ENCODE results near the gene TSSC4.

The TSSC4 gene

GRCh38 chr11:2423157-2424025 lies 22.8 kb downstream of the TSSC4 start:
- Histone ChIP-seq H3K36me3 (ENCODE audit: insufficient read depth) (no peaks in the 10 kb centered on the region), H3K79me2 (ENCODE audit: insufficient read depth, low read depth) (no peaks in the 10 kb centered on the region), H3K4me3 (IDR thresholded peaks at IDR 0.05; ENCODE audit: insufficient read depth, low read depth, low read length) (no peak overlapping the region), H2AFZ (ENCODE audit: low read depth) (no peak overlapping the region), H3K4me1 (ENCODE audit: low read depth, poor library complexity, severe bottlenecking) (no peaks in the 10 kb centered on the region), H4K20me1 (ENCODE audit: insufficient read depth) (no peaks in the 10 kb centered on the region), H3K27ac (no peak overlapping the region), H3K27me3 (ENCODE audit: insufficient read depth, low read depth) (peaks cover 44% of the 10 kb centered on the region), H3K4me2 (no peak overlapping the region), H3K9ac (no peak overlapping the region)
- TF ChIP-seq CTCF (conservative IDR thresholded peaks at IDR 0.05; ENCODE audit: low read depth, low read length), result no peak

DNA sequence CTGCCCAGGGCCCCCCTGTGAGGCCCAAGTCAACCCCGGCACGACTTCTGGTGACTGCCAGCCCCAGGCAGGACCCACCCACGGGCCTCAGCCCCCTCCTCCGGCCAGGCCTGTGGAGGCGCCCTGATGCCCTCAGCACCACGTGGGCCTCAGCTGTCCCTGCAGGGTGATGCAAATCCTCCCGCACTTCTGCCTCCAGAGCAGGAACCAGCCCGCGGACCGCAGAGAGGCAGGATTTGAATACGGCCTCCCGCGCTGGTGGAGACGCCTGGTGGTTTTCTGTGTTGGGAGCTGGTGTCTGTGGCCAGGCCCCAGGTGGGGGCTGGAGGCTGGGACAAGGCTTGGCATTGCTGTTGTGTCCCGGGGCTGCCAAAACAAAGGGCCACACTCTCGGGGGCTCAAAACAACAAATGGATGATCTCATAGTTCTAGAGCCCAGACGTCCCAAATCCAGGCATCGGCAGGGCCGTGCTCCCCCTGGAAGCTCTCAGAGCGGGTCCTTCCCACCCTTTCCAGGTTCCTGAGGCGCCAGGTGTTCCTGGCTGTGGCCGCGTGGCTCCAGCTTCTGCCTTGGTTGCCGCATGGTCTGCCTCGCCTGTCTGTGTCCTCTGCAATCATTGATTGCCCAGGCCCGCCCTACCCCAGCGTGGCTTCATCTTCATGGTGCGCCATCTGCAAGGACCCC lies 24.4 kb downstream of the TSSC4 start:
- Histone ChIP-seq H3K27me3 (ENCODE audit: insufficient read depth, low read depth) (peaks cover 43% of the 10 kb centered on the region), H3K4me1 (ENCODE audit: low read depth, poor library complexity, severe bottlenecking) (no peaks in the 10 kb centered on the region), H3K9ac (no peak overlapping the region), H4K20me1 (ENCODE audit: insufficient read depth) (no peaks in the 10 kb centered on the region), H3K79me2 (ENCODE audit: insufficient read depth, low read depth) (no peaks in the 10 kb centered on the region), H3K36me3 (ENCODE audit: insufficient read depth) (no peaks in the 10 kb centered on the region), H3K4me3 (IDR thresholded peaks at IDR 0.05; ENCODE audit: insufficient read depth, low read depth, low read length) (no peak overlapping the region), H3K4me2 (no peak overlapping the region), H3K27ac (no peak overlapping the region), H2AFZ (ENCODE audit: low read depth) (no peak overlapping the region)
- TF ChIP-seq CTCF (conservative IDR thresholded peaks at IDR 0.05; ENCODE audit: low read depth, low read length), result no peak

- H3K27ac ChIP-seq, result no peak overlapping the region
- H3K4me2 ChIP-seq, result no peak overlapping the region
- no peak overlapping the region for H3K9ac ChIP-seq
- TF ChIP-seq CTCF (conservative IDR thresholded peaks at IDR 0.05; ENCODE audit: low read depth, low read length), result no peak
- no peak overlapping the region for H2AFZ ChIP-seq (ENCODE audit: low read depth)
- no peaks in the 10 kb centered on the region for H3K36me3 ChIP-seq (ENCODE audit: insufficient read depth)
- no peaks in the 10 kb centered on the region for H4K20me1 ChIP-seq (ENCODE audit: insufficient read depth)
- H3K4me1 ChIP-seq (ENCODE audit: low read depth, poor library complexity, severe bottlenecking), result no peaks in the 10 kb centered on the region
- no peaks in the 10 kb centered on the region for H3K79me2 ChIP-seq (ENCODE audit: insufficient read depth, low read depth)
- H3K4me3 ChIP-seq (IDR thresholded peaks at IDR 0.05; ENCODE audit: insufficient read depth, low read depth, low read length), result no peak overlapping the region
- H3K27me3 ChIP-seq (ENCODE audit: insufficient read depth, low read depth), result peaks cover 43% of the 10 kb centered on the region
These were observed 25.0 kb downstream of the TSSC4 start for GRCh38 chr11:2425506-2425905.

GRCh38 chr11:2426221-2426620 lies 25.7 kb downstream of the TSSC4 start:
- no peak overlapping the region for H3K4me3 ChIP-seq (IDR thresholded peaks at IDR 0.05; ENCODE audit: insufficient read depth, low read depth, low read length)
- no peak overlapping the region for H3K27ac ChIP-seq
- no peaks in the 10 kb centered on the region for H3K79me2 ChIP-seq (ENCODE audit: insufficient read depth, low read depth)
- H3K27me3 ChIP-seq (ENCODE audit: insufficient read depth, low read depth), result peaks cover 40% of the 10 kb centered on the region
- no peak overlapping the region for H2AFZ ChIP-seq (ENCODE audit: low read depth)
- no peak for TF ChIP-seq CTCF (conservative IDR thresholded peaks at IDR 0.05; ENCODE audit: low read depth, low read length)
- H3K9ac ChIP-seq, result no peak overlapping the region
- no peaks in the 10 kb centered on the region for H3K36me3 ChIP-seq (ENCODE audit: insufficient read depth)
- H4K20me1 ChIP-seq (ENCODE audit: insufficient read depth), result no peaks in the 10 kb centered on the region
- H3K4me1 ChIP-seq (ENCODE audit: low read depth, poor library complexity, severe bottlenecking), result no peaks in the 10 kb centered on the region
- no peak overlapping the region for H3K4me2 ChIP-seq
